SH-SY5Y (cell line): ENCODE measurements around the gene VAC14.

ENCODE experiments used
- GATA2 ChIP-seq: IDR thresholded peaks from 2 replicates; pipeline ENCODE4 v1.6.1; 2011; ENCODE audit warnings: mild to moderate bottlenecking, low read depth, low read length
- GATA3 ChIP-seq: IDR thresholded peaks from 2 replicates; pipeline ENCODE4 v1.6.1; 2011; ENCODE audit warnings: low read depth, mild to moderate bottlenecking, low read length, moderate library complexity

GRCh38 chr16:70723740-70724145 lies 77.2 kb downstream of the VAC14 start:
- TF ChIP-seq GATA2, result no peak
- no peak for TF ChIP-seq GATA3
